Mucosa of descending colon (tissue), 3 donors: ENCODE results near the gene KLF15. TPM values are rescaled to one million over a fixed set of nuclear protein-coding genes. Genes with fewer than 3 reads are reported as not detected.

Source experiments
- ATAC-seq: fragments of 200-7000 bp; cut with Tn5 transposase; one replicate; pipeline ENCODE4 v1.9.1; 2020; ENCODE audit warnings: mild to moderate bottlenecking, moderate library complexity
- DNase-seq, 3 donors: peaks; one replicate each; pipeline ENCODE4 v3.0.0-alpha.2; 2020
- H3K36me3 ChIP-seq: fragments of 200-600 bp; one replicate; pipeline ENCODE4 v1.8.0; 2021; ENCODE audit warnings: low read depth, mild to moderate bottlenecking
- H3K4me1 ChIP-seq: fragments of 200-600 bp; one replicate; pipeline ENCODE4 v1.8.0; 2021; ENCODE audit warnings: low read depth, mild to moderate bottlenecking
- H3K4me3 ChIP-seq: fragments of 200-600 bp; one replicate; pipeline ENCODE4 v1.8.0; 2021; ENCODE audit warnings: mild to moderate bottlenecking
- H3K9me3 ChIP-seq: fragments of 200-600 bp; one replicate; pipeline ENCODE4 v1.8.0; 2021; ENCODE audit warnings: mild to moderate bottlenecking
- CTCF ChIP-seq: fragments of 200-600 bp; IDR thresholded peaks from one replicate; pipeline ENCODE4 v1.8.0; 2022; ENCODE audit warnings: antibody characterized with exemption, mild to moderate bottlenecking
- intact Hi-C, 2 donors: fragments of 100-400 bp; cut with DNase I in 1 of 2; cut with micrococcal nuclease in 1 of 2; formaldehyde crosslinking; loops; one replicate each; pipeline versions ENCODE4 v1.11.0 to v1.11.1; 2022; cut with DNase I, micrococcal nuclease
- total RNA-seq, 3 donors: library from RNA; stranded (reverse); fragmentation: NEBNext Ultra II Directional in 2 of 3; extraction: Animal tissue kit (Norgen Biotek cat#: 25700) in 2 of 3; gene quantifications; one replicate each; pipeline versions ENCODE4 v1.2.1 to v1.2.4, GENCODE V29; 2021 to 2023
- donor health status: DM: no; HTN: no; CAD: no; lungs with moderate emphysema.
- donor health status: DM: no; HTN: no; CAD: no.
- donor health status: DM: no; HTN: yes; CAD: no.

The KLF15 gene
- total RNA-seq, 3 donors from 2014 or later: 1.3 to 21.9 (median 2.0) TPM

GRCh38 chr3:126326629-126327028 lies 30.6 kb downstream of the KLF15 start:
- ATAC-seq (no peak), DNase-seq (no peak)
- Histone ChIP-seq H3K9me3 (peaks cover 10% of the 10 kb centered on the region), H3K36me3 (no peaks in the 10 kb centered on the region), H3K4me1 (no peaks in the 10 kb centered on the region), H3K4me3 (no peak overlapping the region)
- no peak for TF ChIP-seq CTCF
- intact Hi-C loops: no loop called here

- no peaks in the 10 kb centered on the region for H3K36me3 ChIP-seq
- no peaks in the 10 kb centered on the region for H3K4me1 ChIP-seq
- intact Hi-C loops: no loop called here
- no peaks in the 10 kb centered on the region for H3K9me3 ChIP-seq
- no peak for TF ChIP-seq CTCF
- H3K4me3 ChIP-seq: no peak overlapping the region
- no peak for DNase-seq
- ATAC-seq: no peak
Observed at GRCh38 chr3:126322181-126322967, 34.8 kb downstream of the KLF15 start.

GRCh38 chr3:126321490-126321889 lies 35.7 kb downstream of the KLF15 start:
- Histone ChIP-seq H3K36me3 (no peaks in the 10 kb centered on the region), H3K4me3 (no peak overlapping the region), H3K4me1 (no peaks in the 10 kb centered on the region), H3K9me3 (no peaks in the 10 kb centered on the region)
- intact Hi-C loops: no loop called here
- no peak for TF ChIP-seq CTCF
- DNase-seq (no peak), ATAC-seq (no peak)

GRCh38 chr3:126320517-126321293 lies 36.5 kb downstream of the KLF15 start:
- H3K4me3 ChIP-seq: no peak overlapping the region
- H3K9me3 ChIP-seq: no peaks in the 10 kb centered on the region
- ATAC-seq: no peak
- intact Hi-C loops: no loop called here
- DNase-seq: no peak
- TF ChIP-seq CTCF: no peak
- H3K4me1 ChIP-seq: no peaks in the 10 kb centered on the region
- H3K36me3 ChIP-seq: no peaks in the 10 kb centered on the region

GRCh38 chr3:126319701-126320295 lies 37.4 kb downstream of the KLF15 start:
- Histone ChIP-seq H3K4me3 (no peak overlapping the region), H3K36me3 (no peaks in the 10 kb centered on the region), H3K9me3 (no peaks in the 10 kb centered on the region), H3K4me1 (no peaks in the 10 kb centered on the region)
- DNase-seq (no peak), ATAC-seq (no peak)
- intact Hi-C loops: no loop called here
- TF ChIP-seq CTCF: no peak
